Stimulated activated naive CD8-positive, alpha-beta T cell treated with anti-CD3 and anti-CD28 coated beads, Interleukin-15, amount 100 ng/mL, for 72 hours (primary cell): ENCODE measurements around the gene NR2F2.
A peak's percentile ranks its signal among the peaks of the same experiment; 100 is the strongest.
"Not testable (repeated sequence)": the region's sequence is repeated elsewhere in the genome, so short reads cannot be mapped to it uniquely, and the experiment has no call there.

Experiments used
- ATAC-seq: fragments of 150-1000 bp; cut with Tn5 transposase; 2 replicates; pipeline ENCODE4 v1.10.0; 2021; ENCODE audit warnings: mild to moderate bottlenecking, moderate library complexity
- DNase-seq, 2 donors: peaks; one replicate each; pipeline ENCODE4 v3.0.0; 2021 to 2022
- H3K27ac Mint-ChIP-seq, 2 donors: one replicate each; pipeline ENCODE4 v1.8.0; 2022; ENCODE audit warnings: mild to moderate bottlenecking in 2 of 2, mixed read lengths in 2 of 2, moderate library complexity in 2 of 2
- H3K27me3 Mint-ChIP-seq: one replicate; pipeline ENCODE4 v1.8.0; 2022; ENCODE audit warnings: mixed read lengths
- H3K4me1 Mint-ChIP-seq: one replicate; pipeline ENCODE4 v1.8.0; 2022; ENCODE audit warnings: mild to moderate bottlenecking, mixed read lengths
- H3K4me3 Mint-ChIP-seq, 2 donors: one replicate each; pipeline ENCODE4 v1.8.0; 2022; ENCODE audit warnings: mild to moderate bottlenecking in 2 of 2, mixed read lengths in 2 of 2, moderate library complexity in 1 of 2
- H3K9me3 Mint-ChIP-seq, 2 donors: one replicate each; pipeline ENCODE4 v1.8.0; 2022; ENCODE audit warnings: mixed read lengths in 2 of 2

The NR2F2 gene

GRCh38 chr15:96360581-96361308, 30.2 kb downstream of the NR2F2 start:
- Mint-ChIP-seq H3K4me3 (no peak overlapping the region), H3K27me3 (peaks cover 9% of the 10 kb centered on the region), H3K27ac (no peak overlapping the region), H3K4me1 (peaks cover 40% of the 10 kb centered on the region), H3K9me3 (peaks cover 5 to 8% of the 10 kb centered on the region in 2 donors)
- DNase-seq (no peak), ATAC-seq (no peak)

- Mint-ChIP-seq H3K9me3 (peaks cover 5 to 8% of the 10 kb centered on the region in 2 donors), H3K4me1 (peaks cover 36% of the 10 kb centered on the region), H3K27ac (no peak overlapping the region), H3K27me3 (peaks cover 16% of the 10 kb centered on the region), H3K4me3 (peak overlapping the region in 1 of 2 donors; percentile 24)
- ATAC-seq (no peak), DNase-seq (no peak)
Measured at GRCh38 chr15:96361309-96362010, 31.0 kb downstream of the NR2F2 start.

- Mint-ChIP-seq H3K27me3 (peaks cover 23% of the 10 kb centered on the region), H3K9me3 (peaks cover 5 to 8% of the 10 kb centered on the region in 2 donors), H3K4me1 (peaks cover 29% of the 10 kb centered on the region), H3K27ac (no peak overlapping the region), H3K4me3 (no peak overlapping the region)
- no peak for DNase-seq
- ATAC-seq, result no peak
Measured at GRCh38 chr15:96362011-96362754, 31.7 kb downstream of the NR2F2 start.

- ATAC-seq, result no peak
- H3K27ac Mint-ChIP-seq, result no peak overlapping the region
- no peak for DNase-seq
Measured at GRCh38 chr15:96362755-96363651, 32.5 kb downstream of the NR2F2 start.

GRCh38 chr15:96363707-96364106, 33.2 kb downstream of the NR2F2 start:
- no peak overlapping the region for H3K4me3 Mint-ChIP-seq
- H3K4me1 Mint-ChIP-seq, result peaks cover 14% of the 10 kb centered on the region
- peaks cover 38% of the 10 kb centered on the region for H3K27me3 Mint-ChIP-seq
- no peak overlapping the region for H3K27ac Mint-ChIP-seq
- H3K9me3 Mint-ChIP-seq, result peaks cover 5 to 11% of the 10 kb centered on the region in 2 donors
- DNase-seq, result no peak
- ATAC-seq, result no peak

More at GRCh38 chr15:96362755-96363651, 32.5 kb downstream of the NR2F2 start:
- Mint-ChIP-seq H3K4me3 (peak overlapping the region in 1 of 2 donors; percentile 18), H3K4me1 (peaks cover 21% of the 10 kb centered on the region), H3K27me3 (peaks cover 31% of the 10 kb centered on the region), H3K9me3 (peaks cover 5 to 8% of the 10 kb centered on the region in 2 donors)

- Mint-ChIP-seq H3K27ac (peak overlapping the region in 1 of 2 donors; percentile 71), H3K27me3 (peaks cover 61% of the 10 kb centered on the region), H3K4me1 (peaks cover 8% of the 10 kb centered on the region), H3K9me3 (peaks cover 5 to 28% of the 10 kb centered on the region in 2 donors), H3K4me3 (peak overlapping the region in 1 of 2 donors; percentile 18)
- ATAC-seq, result no peak
- DNase-seq, result no peak
Measured at GRCh38 chr15:96365781-96366525, 35.5 kb downstream of the NR2F2 start.

- Mint-ChIP-seq H3K4me1 (peaks cover 2% of the 10 kb centered on the region), H3K27ac (no peak overlapping the region), H3K9me3 (peaks cover 5 to 28% of the 10 kb centered on the region in 2 donors), H3K27me3 (peaks cover 61% of the 10 kb centered on the region), H3K4me3 (no peak overlapping the region)
- DNase-seq (no peak), ATAC-seq (no peak)
Measured at GRCh38 chr15:96366526-96366877, 36.0 kb downstream of the NR2F2 start.

GRCh38 chr15:96367311-96368200, 37.1 kb downstream of the NR2F2 start:
- H3K4me3 Mint-ChIP-seq, result no peak overlapping the region
- DNase-seq (no peak), ATAC-seq (no peak)
- peaks cover under 1 to 28% of the 10 kb centered on the region in 2 donors for H3K9me3 Mint-ChIP-seq
- no peaks in the 10 kb centered on the region for H3K4me1 Mint-ChIP-seq
- H3K27me3 Mint-ChIP-seq, result peaks cover 61% of the 10 kb centered on the region
- H3K27ac Mint-ChIP-seq, result no peak overlapping the region

GRCh38 chr15:96369351-96369750, 38.9 kb downstream of the NR2F2 start:
- Mint-ChIP-seq H3K27ac (no peak overlapping the region), H3K27me3 (peaks cover 67% of the 10 kb centered on the region), H3K4me3 (no peak overlapping the region), H3K4me1 (no peaks in the 10 kb centered on the region), H3K9me3 (peaks cover 0 to 20% of the 10 kb centered on the region in 2 donors)
- ATAC-seq (no peak), DNase-seq (no peak)

- Mint-ChIP-seq H3K4me3 (no peak overlapping the region), H3K27ac (no peak overlapping the region), H3K27me3 (peaks cover 70% of the 10 kb centered on the region), H3K9me3 (peaks cover 0 to 20% of the 10 kb centered on the region in 2 donors), H3K4me1 (no peaks in the 10 kb centered on the region)
- ATAC-seq, result no peak
- no peak for DNase-seq
Measured at GRCh38 chr15:96369825-96370621, 39.5 kb downstream of the NR2F2 start.

- peaks cover 0 to 20% of the 10 kb centered on the region in 2 donors for H3K9me3 Mint-ChIP-seq
- no peak for ATAC-seq
- H3K4me1 Mint-ChIP-seq, result no peaks in the 10 kb centered on the region
- no peak overlapping the region for H3K4me3 Mint-ChIP-seq
- DNase-seq, result no peak
- peaks cover 45% of the 10 kb centered on the region for H3K27me3 Mint-ChIP-seq
- no peak overlapping the region for H3K27ac Mint-ChIP-seq
Measured at GRCh38 chr15:96372554-96372953, 42.1 kb downstream of the NR2F2 start.

- Mint-ChIP-seq H3K9me3 (peaks cover 0 to 9% of the 10 kb centered on the region in 2 donors), H3K27ac (no peak overlapping the region), H3K4me3 (no peak overlapping the region), H3K27me3 (peaks cover 25% of the 10 kb centered on the region), H3K4me1 (no peaks in the 10 kb centered on the region)
- ATAC-seq (no peak), DNase-seq (no peak)
Measured at GRCh38 chr15:96374499-96374898, 44.0 kb downstream of the NR2F2 start.

- not testable (repeated sequence) for ATAC-seq, H3K9me3 Mint-ChIP-seq, H3K4me1 Mint-ChIP-seq, H3K4me3 Mint-ChIP-seq, H3K27ac Mint-ChIP-seq, H3K27me3 Mint-ChIP-seq, DNase-seq
Measured at GRCh38 chr15:96379592-96379991, 49.1 kb downstream of the NR2F2 start.
